Naive B cell (primary cell): ENCODE measurements around the gene HAND2. TPM values are rescaled to one million over a fixed set of nuclear protein-coding genes. Genes with fewer than 3 reads are reported as not detected.

ENCODE experiments used
- ATAC-seq, 2 donors: fragments of 150-1000 bp; cut with Tn5 transposase; 2 replicates each; pipeline ENCODE4 v1.10.0; 2021; ENCODE audit warnings: low read depth in 2 of 2, mild to moderate bottlenecking in 2 of 2, moderate library complexity in 2 of 2
- DNase-seq: peaks from one replicate; pipeline ENCODE4 v3.0.0; 2022
- H3K27ac Mint-ChIP-seq, 6 donors: one replicate each; pipeline ENCODE4 v1.8.0; 2020 to 2022; ENCODE audit warnings: mild to moderate bottlenecking in 6 of 6, mixed read lengths in 6 of 6, moderate library complexity in 5 of 6, inconsistent platforms in 2 of 6
- H3K27me3 Mint-ChIP-seq, 3 donors: one replicate each; pipeline ENCODE4 v1.8.0; 2021 to 2022; ENCODE audit warnings: mixed read lengths in 3 of 3, mild to moderate bottlenecking in 1 of 3
- H3K36me3 Mint-ChIP-seq, 2 donors: one replicate each; pipeline ENCODE4 v1.8.0; 2020 to 2022; ENCODE audit warnings: mixed read lengths in 2 of 2, inconsistent platforms in 1 of 2, mild to moderate bottlenecking in 1 of 2
- H3K4me1 Mint-ChIP-seq, 3 donors: one replicate each; pipeline ENCODE4 v1.8.0; 2020 to 2022; ENCODE audit warnings: mixed read lengths in 3 of 3, inconsistent platforms in 1 of 3, mild to moderate bottlenecking in 1 of 3, moderate library complexity in 1 of 3
- H3K4me3 Mint-ChIP-seq, 8 donors: one replicate each; pipeline ENCODE4 v1.8.0; 2020 to 2022; ENCODE audit warnings: mild to moderate bottlenecking in 8 of 8, mixed read lengths in 8 of 8, moderate library complexity in 8 of 8, inconsistent platforms in 2 of 8
- H3K9me3 Mint-ChIP-seq, 7 donors: one replicate each; pipeline ENCODE4 v1.8.0; 2020 to 2022; ENCODE audit warnings: mixed read lengths in 7 of 7, mild to moderate bottlenecking in 5 of 7, inconsistent platforms in 2 of 7, moderate library complexity in 1 of 7
- polyA plus RNA-seq, 6 donors: library from polyadenylated mRNA; unstranded; fragments of 300-500 nt; fragmentation: Illumina TruSeq; gene quantifications; one replicate each; pipeline ENCODE4 v1.2.3, GENCODE V29; 2021; ENCODE audit warnings: low read depth in 6 of 6

HAND2 gene
- polyA plus RNA-seq, 6 donors from 2014 or later, result not detected

- H3K4me3 Mint-ChIP-seq, result peak overlapping the region in 5 of 8 donors; percentile 3 to 74 (median 61)
- peak overlapping the region in 2 of 6 donors; percentile 85 to 88 for H3K27ac Mint-ChIP-seq
- ATAC-seq, result no peak
- H3K4me1 Mint-ChIP-seq, result peaks cover 6 to 19% (median 8%) of the 10 kb centered on the region in 3 donors
- peaks cover 0 to 61% (median 38%) of the 10 kb centered on the region in 7 donors for H3K9me3 Mint-ChIP-seq
- H3K36me3 Mint-ChIP-seq, result peaks cover 5 to 29% of the 10 kb centered on the region in 2 donors
- no peak for DNase-seq
- peaks cover 78 to 91% (median 89%) of the 10 kb centered on the region in 3 donors for H3K27me3 Mint-ChIP-seq
These were observed 1.3 kb upstream of the HAND2 start for GRCh38 chr4:173531086-173531965.

- Mint-ChIP-seq H3K27me3 (peaks cover 70 to 91% (median 89%) of the 10 kb centered on the region in 3 donors), H3K4me1 (peaks cover 6 to 19% (median 12%) of the 10 kb centered on the region in 3 donors), H3K27ac (peak overlapping the region in 5 of 6 donors; percentile 64 to 99 (median 88)), H3K36me3 (peaks cover 11 to 29% of the 10 kb centered on the region in 2 donors), H3K4me3 (peak overlapping the region in 7 of 8 donors; percentile 32 to 79 (median 70)), H3K9me3 (peaks cover 0 to 65% (median 40%) of the 10 kb centered on the region in 7 donors)
- no peak for ATAC-seq
- no peak for DNase-seq
These were observed 477 bp upstream of the HAND2 start for GRCh38 chr4:173530326-173531085.

GRCh38 chr4:173528378-173529321 is 1.4 kb downstream of the HAND2 start:
- no peak for DNase-seq
- peaks cover 6 to 24% (median 16%) of the 10 kb centered on the region in 3 donors for H3K4me1 Mint-ChIP-seq
- H3K4me3 Mint-ChIP-seq, result peak overlapping the region; percentile 27 to 82 (median 60)
- peaks cover 0 to 64% (median 39%) of the 10 kb centered on the region in 7 donors for H3K9me3 Mint-ChIP-seq
- peaks cover 66 to 89% (median 89%) of the 10 kb centered on the region in 3 donors for H3K27me3 Mint-ChIP-seq
- ATAC-seq, result no peak
- H3K27ac Mint-ChIP-seq, result peak overlapping the region in 5 of 6 donors; percentile 58 to 94 (median 75)
- H3K36me3 Mint-ChIP-seq, result peaks cover 11 to 27% of the 10 kb centered on the region in 2 donors

- H3K27ac Mint-ChIP-seq, result peak overlapping the region in 5 of 6 donors; percentile 8 to 97 (median 76)
- peak overlapping the region in 4 of 8 donors; percentile 9 to 76 (median 58) for H3K4me3 Mint-ChIP-seq
- H3K4me1 Mint-ChIP-seq, result peaks cover 8 to 30% (median 22%) of the 10 kb centered on the region in 3 donors
- peaks cover 11 to 32% of the 10 kb centered on the region in 2 donors for H3K36me3 Mint-ChIP-seq
- DNase-seq (no peak), ATAC-seq (no peak)
- peaks cover 60 to 91% (median 88%) of the 10 kb centered on the region in 3 donors for H3K27me3 Mint-ChIP-seq
- peaks cover 4 to 63% (median 34%) of the 10 kb centered on the region in 7 donors for H3K9me3 Mint-ChIP-seq
These were observed 2.7 kb downstream of the HAND2 start for GRCh38 chr4:173527103-173527891.

- H3K4me1 Mint-ChIP-seq, result peaks cover 14 to 33% (median 24%) of the 10 kb centered on the region in 3 donors
- peak overlapping the region in 4 of 6 donors; percentile 75 to 97 (median 81) for H3K27ac Mint-ChIP-seq
- H3K27me3 Mint-ChIP-seq, result peaks cover 57 to 91% (median 86%) of the 10 kb centered on the region in 3 donors
- peaks cover 4 to 59% (median 31%) of the 10 kb centered on the region in 7 donors for H3K9me3 Mint-ChIP-seq
- DNase-seq, result no peak
- ATAC-seq, result no peak
- peak overlapping the region in 3 of 8 donors; percentile 35 to 58 (median 46) for H3K4me3 Mint-ChIP-seq
- H3K36me3 Mint-ChIP-seq, result peaks cover 11 to 32% of the 10 kb centered on the region in 2 donors
These were observed 3.3 kb downstream of the HAND2 start for GRCh38 chr4:173526724-173527102.

GRCh38 chr4:173526027-173526482 is 4.0 kb downstream of the HAND2 start:
- Mint-ChIP-seq H3K9me3 (peaks cover 4 to 56% (median 31%) of the 10 kb centered on the region in 7 donors), H3K27ac (peak overlapping the region in 5 of 6 donors; percentile 50 to 97 (median 75)), H3K27me3 (peaks cover 56 to 91% (median 84%) of the 10 kb centered on the region in 3 donors), H3K4me1 (peaks cover 15 to 37% (median 24%) of the 10 kb centered on the region in 3 donors), H3K4me3 (peak overlapping the region in 2 of 8 donors; percentile 46 to 58), H3K36me3 (peaks cover 11 to 33% of the 10 kb centered on the region in 2 donors)
- DNase-seq (no peak), ATAC-seq (no peak)

- peaks cover 15 to 35% (median 24%) of the 10 kb centered on the region in 3 donors for H3K4me1 Mint-ChIP-seq
- H3K27me3 Mint-ChIP-seq, result peaks cover 56 to 91% (median 84%) of the 10 kb centered on the region in 3 donors
- H3K4me3 Mint-ChIP-seq, result peak overlapping the region in 1 of 8 donors; percentile 53
- ATAC-seq, result no peak
- no peak for DNase-seq
- H3K27ac Mint-ChIP-seq, result peak overlapping the region in 4 of 6 donors; percentile 50 to 97 (median 86)
- peaks cover 13 to 40% of the 10 kb centered on the region in 2 donors for H3K36me3 Mint-ChIP-seq
- H3K9me3 Mint-ChIP-seq, result peaks cover 4 to 57% (median 30%) of the 10 kb centered on the region in 7 donors
These were observed 4.7 kb downstream of the HAND2 start for GRCh38 chr4:173525118-173526011.

- Mint-ChIP-seq H3K9me3 (peaks cover 8 to 58% (median 33%) of the 10 kb centered on the region in 7 donors), H3K4me1 (peaks cover 9 to 30% (median 24%) of the 10 kb centered on the region in 3 donors), H3K4me3 (peak overlapping the region in 4 of 8 donors; percentile 36 to 55 (median 50)), H3K27ac (peak overlapping the region; percentile 28 to 96 (median 81)), H3K27me3 (peaks cover 64 to 94% (median 86%) of the 10 kb centered on the region in 3 donors), H3K36me3 (peaks cover 20 to 47% of the 10 kb centered on the region in 2 donors)
- no peak for DNase-seq
- no peak for ATAC-seq
These were observed 5.6 kb downstream of the HAND2 start for GRCh38 chr4:173524218-173525117.

GRCh38 chr4:173522951-173523395 is 7.1 kb downstream of the HAND2 start:
- no peak for ATAC-seq
- DNase-seq, result no peak
- Mint-ChIP-seq H3K27ac (peak overlapping the region in 4 of 6 donors; percentile 36 to 95 (median 84)), H3K36me3 (peaks cover 20 to 54% of the 10 kb centered on the region in 2 donors), H3K27me3 (peaks cover 63 to 96% (median 86%) of the 10 kb centered on the region in 3 donors), H3K4me1 (peaks cover 14 to 30% (median 21%) of the 10 kb centered on the region in 3 donors), H3K9me3 (peaks cover 8 to 56% (median 26%) of the 10 kb centered on the region in 7 donors), H3K4me3 (peak overlapping the region in 3 of 8 donors; percentile 16 to 81 (median 53))
